SHP77 (cell line): ENCODE measurements around the gene HAVCR2.

Experiments
- DNase-seq, 2 experiments: peaks; one replicate each; lab custom pipeline; 2025; lab: John Stamatoyannopoulos, UW

The HAVCR2 gene

DNA sequence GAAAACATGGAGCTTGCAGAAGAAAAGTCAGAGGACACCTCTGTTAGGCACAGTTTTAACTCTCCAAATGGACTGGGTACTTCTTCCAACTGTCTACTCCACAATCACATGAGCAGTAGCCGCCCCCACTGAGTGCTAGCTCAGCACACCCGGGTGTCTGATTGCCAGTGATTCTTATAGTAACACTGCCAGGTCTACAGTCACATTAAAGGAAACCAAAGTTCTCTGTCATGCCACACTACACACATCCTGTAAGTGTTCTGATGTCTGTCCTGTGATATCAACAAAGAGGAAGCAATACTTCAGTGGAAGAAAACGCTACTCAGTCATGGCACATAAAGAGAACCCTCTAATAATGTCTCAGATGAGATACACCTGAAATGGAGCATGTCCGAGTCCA, at the start of gene HAVCR2:
Gene HAVCR2 (minus strand): TSS at position 69 of the 400 bp plus-strand sequence. CDS start 61 bp downstream, at position 8.
- no peak for DNase-seq

DNA sequence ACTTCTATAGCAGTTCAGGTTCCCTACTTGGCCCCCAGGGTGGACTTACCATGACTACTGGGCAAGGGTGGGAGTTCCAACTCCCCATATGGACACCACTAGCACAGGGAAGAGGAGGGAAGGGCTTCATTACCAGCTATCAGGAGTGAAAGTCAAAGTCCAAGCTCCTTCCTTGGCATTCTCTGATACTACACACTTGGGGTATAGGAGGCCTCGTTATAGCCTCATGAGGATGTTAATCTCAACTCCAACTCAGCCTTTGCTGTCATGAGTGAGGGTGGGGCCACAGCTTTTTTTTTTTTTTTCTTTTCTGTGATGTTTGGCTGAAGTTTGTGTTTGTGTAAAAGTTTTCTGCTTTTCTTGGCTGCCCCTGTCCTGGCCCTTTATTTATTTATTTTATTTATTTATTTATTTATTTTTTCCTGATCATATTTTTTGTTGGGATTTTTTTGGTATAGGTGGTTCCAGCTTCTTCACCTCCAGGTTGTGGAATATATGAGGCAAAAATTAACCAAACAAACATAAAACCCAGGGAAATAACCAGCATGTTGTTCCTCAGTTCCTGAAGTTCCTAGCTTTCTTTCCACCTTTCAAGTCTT, 48.5 kb upstream of the HAVCR2 start:
- DNase-seq, result no peak

DNA sequence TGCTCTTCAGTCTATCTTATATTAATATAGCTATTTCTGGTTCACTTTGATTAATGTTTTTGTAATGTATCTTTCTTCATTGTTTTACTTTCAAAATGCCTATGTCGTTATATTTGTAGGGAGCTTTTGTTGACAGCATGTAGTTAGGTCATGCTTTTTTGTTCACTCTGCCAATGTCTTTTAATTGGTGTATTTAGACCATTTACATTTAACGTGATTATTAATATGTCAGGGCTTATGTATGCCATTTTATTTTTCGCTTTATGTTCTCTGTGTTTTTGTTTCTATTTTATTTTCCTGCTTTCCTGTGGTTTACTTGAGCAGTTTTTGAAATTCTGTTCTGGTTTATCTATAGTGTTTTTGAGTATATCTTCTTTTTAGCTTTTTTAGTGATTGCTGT, 46.5 kb upstream of the HAVCR2 start:
- no peak for DNase-seq

DNA sequence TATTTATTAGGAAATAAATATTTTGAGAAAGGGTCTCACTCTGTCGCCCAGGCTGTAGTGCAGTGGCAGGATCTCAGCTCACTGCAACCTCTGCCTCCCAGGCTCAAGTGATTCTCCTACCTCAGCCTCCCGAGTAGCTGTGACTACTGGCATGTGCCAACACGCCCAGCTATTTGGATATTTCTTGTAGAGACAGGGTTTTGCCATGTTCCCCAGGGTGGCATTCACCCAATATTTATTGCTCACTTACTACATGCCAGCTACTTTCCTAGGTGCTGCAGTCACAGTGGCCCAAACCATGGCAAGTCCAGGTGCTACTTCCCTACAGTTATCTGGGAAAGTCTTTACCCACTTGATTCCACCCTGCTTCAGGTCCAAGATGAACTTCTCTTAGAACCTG, 42.2 kb upstream of the HAVCR2 start:
- no peak for DNase-seq

DNA sequence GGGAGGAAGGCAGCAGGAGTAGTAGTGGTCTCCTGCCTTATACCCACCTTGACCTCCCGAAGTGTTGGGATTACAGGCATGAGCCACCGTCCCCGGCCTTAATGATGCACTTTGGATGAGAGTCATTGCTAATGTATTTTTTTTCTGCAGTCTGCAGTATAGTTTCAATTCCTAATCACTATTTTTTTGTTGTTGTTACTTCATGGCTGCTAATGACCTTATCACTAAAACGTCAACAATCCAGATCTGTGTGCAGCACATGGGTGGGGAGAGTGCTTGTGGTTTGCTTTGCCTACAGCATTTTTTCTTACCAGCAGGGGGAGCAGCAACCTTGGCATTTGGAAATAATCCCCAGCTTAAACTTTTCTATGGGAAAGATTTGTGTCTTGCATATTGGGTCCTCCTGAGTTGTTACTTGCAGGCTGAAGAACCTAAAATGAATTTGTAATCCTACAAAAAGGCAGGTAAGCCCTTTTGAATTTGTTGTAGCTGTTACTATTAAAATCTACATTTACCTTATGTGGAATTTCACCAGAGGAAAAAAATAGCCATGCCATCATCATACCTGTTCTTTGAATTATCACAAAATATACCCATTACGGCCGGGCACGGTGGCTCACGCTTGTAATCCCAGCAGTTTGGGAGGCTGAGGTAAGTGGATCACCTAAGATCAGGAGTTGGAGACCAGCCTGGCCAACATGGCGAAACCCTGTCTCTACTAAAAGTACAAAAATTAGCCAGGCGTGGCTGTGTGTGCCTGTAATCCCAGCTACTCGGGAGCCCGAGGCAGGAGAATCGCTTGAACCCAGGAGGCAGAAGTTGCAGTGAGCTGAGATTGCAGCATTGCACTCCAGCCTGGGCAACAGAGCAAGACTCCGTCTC, 40.1 kb upstream of the HAVCR2 start:
- DNase-seq, result peak; percentile 17 to 62

DNA sequence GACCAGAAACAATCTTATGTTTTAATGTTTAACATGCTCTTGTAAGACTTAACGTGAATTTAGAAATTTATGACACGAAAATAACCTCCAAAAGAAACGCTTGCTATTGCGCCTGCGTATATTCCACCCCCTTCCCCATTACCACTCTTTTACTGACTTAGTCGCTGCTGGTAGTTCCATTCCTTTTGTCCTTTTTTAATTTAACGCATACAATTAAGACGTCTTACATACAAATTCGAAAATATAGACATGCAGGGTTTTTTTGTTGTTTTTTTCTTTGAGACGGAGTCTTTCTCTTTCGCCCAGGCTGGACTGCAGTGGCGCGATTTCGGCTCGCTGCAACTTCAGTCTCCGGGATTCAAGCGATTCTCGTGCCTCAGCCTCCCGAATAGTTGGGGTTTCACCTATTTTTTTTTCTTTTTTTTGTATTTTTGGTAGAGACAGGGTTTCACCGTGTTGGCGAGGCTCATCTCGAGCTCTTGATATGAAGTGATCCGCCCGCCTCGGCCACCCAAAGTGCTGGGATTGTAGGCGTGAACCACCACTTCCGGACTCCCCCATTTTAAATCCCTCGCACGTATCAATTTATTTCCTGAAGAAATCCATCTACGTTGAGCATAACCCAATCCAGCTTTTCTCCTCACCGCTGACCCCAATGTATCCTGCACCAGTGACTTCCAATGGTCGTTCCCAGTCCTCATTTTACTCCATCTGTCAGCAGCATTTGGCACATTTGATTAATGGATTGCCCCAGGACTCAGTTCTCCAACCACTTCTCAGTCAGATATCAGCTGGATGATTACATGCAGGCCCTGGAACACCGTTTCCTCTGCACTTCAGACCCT, 34.5 kb upstream of the HAVCR2 start:
- DNase-seq, result peak; percentile 60 to 81

DNA sequence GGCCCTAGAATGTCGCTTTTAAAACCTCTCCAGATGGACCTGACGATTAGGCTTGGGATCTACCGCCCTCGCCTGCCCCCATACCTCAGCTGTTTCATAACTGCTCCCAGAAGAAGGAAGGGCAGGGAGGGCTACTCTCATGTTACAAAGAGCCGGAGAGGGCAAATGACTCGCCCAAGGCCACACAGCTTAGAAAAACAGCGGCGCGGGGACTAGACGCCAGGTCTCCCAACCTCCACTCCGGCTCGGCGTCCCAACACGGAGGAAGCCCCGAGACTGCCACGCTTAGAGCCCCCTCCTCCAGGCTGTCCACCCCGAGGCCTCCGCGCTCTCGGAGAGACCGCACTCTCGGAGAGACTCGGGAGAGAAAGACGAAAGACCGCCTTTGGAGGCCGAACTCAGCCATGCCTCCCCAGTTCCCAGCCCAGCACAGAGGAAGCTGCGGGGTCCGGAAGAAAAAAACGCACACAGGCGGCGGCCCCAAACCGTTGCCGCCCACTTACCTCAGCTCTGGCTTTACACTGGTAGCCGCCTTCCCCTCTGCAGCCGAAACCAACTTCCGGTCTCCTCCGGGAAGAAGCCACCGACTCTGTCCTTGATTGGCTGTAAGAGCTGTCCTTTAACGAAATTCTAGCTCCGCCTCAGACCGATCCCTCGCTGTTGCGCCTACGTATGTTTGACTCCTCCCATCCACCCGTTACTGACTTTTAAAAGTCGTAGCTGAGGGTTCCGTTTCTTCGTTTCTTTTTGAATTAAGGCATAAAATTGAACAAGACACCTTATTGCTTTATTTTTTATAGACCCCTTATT, 33.7 kb upstream of the HAVCR2 start, which contains the start of gene MED7:
Gene MED7 (minus strand): TSS at position 549 of the 810 bp plus-strand sequence. CDS start 3,434 bp downstream, outside the sequence.
- DNase-seq, result peak; percentile 93 to 96

DNA sequence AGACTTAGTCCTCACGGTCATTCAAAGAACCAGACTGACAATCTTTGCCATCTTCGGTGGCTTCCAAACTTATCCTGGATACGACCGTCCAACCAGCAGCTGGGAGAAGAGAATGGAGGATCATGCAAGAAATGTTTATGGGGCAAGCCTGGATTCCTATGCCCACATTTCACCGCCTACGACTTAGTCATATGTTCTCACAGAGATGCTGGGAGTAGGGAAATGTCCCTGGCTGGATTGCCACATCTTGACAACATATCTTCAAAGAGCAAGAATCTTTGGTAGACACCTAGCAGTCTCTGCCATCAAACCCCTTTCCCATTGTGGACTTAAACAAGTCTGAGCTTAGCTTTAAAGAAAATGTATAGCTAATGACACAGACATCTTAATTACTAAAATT, 28.8 kb upstream of the HAVCR2 start:
- no peak for DNase-seq

DNA sequence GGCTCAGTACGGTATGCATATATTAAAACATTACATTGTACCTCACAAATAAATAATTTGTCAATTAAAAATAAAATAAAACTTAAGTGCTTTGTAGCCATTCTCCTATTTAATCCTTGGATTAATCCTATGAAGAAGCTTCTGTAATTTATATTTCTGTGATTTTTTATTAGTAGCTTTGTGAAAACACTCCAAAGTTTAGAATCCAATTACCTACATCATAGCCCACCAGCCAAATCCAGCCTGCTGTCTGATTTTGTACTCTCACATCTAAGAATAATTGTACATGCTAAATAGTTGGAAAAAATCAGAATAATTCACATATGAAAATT, 23.4 kb upstream of the HAVCR2 start:
- DNase-seq, result no peak

DNA sequence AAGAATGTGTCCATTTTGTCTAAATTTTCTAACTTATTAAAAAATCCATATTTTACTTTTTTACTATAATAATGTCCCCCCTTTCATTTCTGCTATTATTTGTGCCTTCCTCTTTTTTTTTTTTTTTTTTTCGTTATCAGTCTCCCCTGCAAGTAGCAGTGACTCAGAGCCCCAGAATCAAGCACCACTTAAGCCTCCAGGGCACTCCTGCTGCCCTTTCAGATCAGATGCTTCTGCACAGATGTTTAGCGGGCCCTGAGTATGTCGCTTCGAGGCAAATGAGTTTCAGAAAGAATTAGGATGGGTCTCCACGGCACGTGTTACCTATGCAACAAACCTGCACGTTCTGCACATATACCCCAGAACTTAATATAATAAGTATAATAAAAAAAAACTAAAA, 22.1 kb upstream of the HAVCR2 start:
- no peak for DNase-seq

DNA sequence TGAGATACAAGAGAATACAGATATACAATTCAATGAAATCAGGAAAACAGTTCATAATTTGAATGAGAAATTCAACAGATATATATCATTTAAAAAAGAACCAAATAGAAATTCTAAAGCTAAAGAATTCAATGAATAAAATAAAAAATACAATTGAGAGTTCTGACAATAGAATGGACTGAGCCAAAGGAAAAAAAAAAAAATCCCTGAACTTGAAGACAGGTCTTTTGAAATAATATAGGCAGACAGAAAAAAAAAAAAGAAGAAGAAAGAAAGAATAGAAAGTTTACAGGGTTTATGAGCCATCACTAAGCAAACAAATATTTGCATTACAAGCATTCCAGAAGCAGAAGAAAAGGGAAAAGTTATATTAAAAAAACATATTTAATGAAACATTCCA, 12.9 kb upstream of the HAVCR2 start:
- no peak for DNase-seq

DNA sequence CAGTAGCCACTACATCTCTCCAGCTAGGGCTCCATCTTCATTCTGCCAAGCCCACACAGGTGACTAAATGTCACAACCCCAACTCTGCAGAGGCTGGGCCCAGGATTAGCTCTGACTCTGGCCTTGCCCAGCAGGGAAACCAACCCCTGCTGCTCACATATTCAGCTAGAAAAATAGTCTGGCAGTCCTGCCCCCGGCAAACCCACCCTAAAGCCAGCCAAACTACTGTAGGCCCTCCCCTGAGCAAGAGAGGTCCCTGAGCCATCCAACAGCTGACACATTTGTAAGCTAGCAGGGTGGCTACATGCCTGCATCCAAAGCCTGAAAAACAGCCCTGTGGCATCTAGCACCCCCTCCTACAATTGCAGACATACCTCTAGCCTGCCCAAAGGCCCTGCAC, 11.3 kb upstream of the HAVCR2 start:
- no peak for DNase-seq

DNA sequence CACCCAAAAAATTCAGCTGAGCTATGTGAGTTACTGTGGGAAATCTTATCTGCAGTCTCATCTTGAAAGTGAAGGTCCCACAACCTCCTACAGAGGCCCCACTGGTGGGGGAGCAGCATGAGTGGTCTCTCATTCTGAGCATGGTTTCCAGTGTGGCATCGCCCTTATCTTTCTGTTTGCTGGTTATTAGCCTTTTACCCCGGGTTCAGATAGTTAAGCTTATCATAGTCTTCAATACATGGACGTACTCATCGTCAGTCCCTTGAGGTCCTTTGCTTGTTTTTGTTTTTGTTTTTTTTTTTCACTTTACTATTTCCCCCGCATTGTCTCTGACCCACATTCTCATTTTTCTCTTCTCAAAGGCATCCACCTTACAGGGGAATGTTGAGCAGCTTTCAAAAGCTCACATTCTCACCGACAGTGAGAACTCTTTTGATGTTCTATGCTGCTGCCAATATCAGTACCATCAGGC, 7.7 kb upstream of the HAVCR2 start:
- no peak for DNase-seq

DNA sequence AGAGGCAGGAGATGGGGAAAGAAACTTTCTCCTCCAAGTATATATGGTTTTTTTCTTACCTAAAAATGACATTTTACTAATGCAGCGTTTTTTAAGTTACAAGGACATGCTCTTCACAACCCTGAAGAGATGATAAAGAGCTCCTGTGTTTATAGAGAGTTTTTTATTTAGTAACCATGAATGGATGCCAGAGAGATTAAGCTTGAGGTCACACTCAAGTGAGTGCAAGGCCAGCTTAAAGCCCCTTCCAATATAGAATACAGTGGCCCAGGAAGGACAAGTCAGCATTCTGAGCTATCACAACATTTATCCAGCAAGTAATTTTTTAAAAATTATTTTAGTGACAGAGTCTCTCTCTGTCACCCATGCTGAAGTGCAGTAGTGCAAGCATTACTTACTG, 6.7 kb upstream of the HAVCR2 start:
- no peak for DNase-seq

DNA sequence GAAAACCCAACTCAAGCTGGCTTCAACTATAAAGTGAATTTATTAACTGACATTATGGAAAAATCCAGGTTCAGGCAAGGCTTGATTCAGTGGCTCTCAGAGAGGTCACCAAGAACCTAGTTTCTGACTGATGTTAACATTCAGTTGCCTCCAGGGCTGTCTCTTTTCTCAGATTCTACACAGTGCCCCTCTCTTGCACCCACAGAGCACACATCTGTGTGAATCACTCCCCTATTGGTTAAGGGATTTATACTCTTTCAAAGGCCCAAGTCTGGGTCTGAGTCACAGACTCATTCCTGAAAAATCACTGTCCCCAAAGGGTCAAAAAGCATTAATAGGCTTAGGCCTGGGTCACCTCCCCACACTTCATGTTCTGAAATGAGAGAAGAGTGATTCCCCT, 6.2 kb upstream of the HAVCR2 start:
- DNase-seq, result no peak

DNA sequence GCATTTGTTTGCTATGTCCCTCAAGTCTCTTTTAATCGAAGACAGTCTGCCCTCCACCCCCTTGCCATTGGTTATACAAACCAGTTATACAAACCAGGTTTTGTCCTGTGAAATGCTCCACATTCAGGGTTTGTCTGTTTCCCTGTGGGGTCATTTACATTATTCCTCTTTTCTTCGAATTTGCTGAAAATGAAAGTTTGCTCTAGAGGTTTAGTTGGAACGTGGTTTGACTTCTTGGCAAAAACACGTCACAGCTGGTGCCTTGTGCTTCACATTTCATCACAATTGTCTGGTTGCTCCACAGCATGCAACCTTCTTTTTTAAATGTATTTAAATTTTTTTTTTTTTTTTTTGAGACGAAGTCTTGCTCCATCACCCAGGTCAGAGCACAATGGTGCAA, 4.2 kb upstream of the HAVCR2 start:
- no peak for DNase-seq

DNA sequence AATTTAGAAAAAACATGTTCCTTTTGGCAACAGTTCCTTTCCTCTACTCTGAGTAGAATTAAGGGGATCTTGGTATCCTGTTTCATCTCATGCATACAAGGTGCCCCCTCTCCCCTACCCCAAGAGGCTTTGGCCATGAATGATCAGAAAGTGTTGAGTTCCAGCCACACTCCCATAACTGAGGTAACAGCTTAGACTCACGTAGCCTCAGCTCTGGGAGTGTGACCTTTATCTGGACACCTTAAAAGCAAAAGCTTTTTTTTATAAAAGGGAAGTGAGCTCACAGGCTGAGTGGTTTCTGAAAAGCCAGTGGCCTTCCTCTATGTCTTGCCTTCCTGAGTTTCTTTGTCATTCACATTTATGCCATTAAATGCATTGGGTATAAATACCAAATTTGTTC, 900 bp upstream of the HAVCR2 start:
- DNase-seq, result no peak

DNA sequence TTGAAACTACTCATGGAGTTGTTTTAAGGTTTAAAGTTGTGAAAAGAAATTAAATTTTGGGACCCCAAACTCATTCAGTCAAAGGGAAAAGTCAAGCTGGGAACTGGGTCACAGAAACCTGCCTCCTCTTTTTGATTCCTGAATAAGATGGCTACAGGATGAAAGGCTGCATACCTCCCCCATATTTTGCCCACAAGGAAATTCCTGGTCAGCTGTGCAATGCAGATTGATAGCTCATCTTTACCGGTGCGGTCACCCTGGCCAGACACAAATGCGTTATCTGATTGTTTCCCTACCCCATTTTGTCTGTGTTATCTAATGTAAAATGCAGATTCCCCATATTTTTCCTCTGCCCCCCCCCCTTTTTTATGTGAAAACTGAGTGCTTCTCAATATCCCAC, 1.3 kb downstream of the HAVCR2 start:
- no peak for DNase-seq

DNA sequence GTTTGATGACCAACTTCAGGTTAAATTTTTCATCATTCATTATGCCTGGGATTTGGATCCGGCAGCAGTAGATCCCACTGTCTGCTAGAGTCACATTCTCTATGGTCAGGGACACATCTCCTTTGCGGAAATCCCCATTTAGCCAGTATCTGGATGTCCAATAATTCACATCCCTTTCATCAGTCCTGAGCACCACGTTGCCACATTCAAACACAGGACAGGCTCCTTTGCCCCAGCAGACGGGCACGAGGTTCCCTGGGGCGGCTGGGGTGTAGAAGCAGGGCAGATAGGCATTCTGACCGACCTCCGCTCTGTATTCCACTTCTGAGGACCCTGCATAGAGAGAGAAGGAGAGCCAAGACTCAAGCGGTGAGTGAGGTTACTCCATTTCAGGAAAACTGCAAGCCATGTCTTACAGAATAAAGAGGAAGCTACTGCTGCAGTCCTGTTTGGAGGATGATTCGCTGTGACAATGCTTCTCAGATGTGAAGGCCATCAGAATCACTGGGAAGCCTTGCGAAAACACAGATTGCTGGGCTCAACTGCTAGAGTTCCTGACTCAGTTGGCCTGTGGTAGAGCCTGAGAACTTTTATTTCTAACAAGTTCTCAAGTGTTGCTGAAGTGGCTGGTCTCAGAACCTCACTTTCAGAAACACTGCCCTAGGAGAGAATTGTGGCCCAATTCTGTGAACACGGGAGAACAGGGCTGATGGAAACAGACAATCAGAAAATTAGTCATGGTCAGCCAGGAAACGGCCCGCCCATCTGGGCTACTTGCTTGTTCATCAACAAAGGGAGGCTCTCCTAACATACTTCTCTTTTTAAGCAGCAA, 2.0 kb downstream of the HAVCR2 start:
- no peak for DNase-seq

DNA sequence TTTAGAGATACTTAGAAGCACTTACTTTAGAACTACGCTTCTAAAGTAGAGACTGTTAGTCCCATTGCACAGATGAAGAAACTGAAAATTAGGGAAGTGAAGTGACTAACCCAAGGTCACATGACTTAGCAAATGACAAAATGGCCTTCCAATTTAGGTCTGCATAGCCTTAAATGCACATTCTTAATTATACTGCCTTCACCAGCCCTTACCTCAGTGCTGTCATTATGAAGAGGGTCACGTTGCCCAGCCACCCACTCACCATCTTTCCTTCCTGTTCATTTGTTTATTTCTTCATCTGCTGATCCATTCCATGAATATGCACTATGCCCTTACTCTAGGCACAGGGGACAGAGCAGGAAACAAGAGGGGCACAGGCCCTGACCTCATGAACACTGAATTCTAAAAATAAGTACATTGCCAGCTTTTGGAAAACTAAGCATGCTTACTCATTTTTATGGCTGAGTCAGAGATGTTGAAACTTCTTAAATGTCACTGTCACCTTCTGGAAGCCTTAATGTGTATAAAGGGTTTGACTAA, 8.6 kb downstream of the HAVCR2 start:
- no peak for DNase-seq
